Neural cell (in vitro differentiated cells): ENCODE data around the gene ZHX3. TPM values are rescaled to one million over a fixed set of nuclear protein-coding genes. Genes with fewer than 3 reads are reported as not detected.
"Not testable (repeated sequence)": the region's sequence is repeated elsewhere in the genome, so short reads cannot be mapped to it uniquely, and the experiment has no call there.

Source experiments
- H2AFZ ChIP-seq: fragments of 200-600, 300-800 bp; sonication (generic), shearing (Covaris generic); 2 replicates; pipeline ENCODE4 v1.6.0; 2014; ENCODE audit warnings: low read depth, mild to moderate bottlenecking, antibody characterized with exemption, low read length, moderate library complexity
- H3F3A ChIP-seq: fragments of 200-600 bp; shearing (Covaris generic); 2 replicates; pipeline ENCODE4 v1.6.1; 2016; ENCODE audit warnings: mild to moderate bottlenecking, moderate library complexity, mixed read lengths, antibody characterized with exemption, low read length; ENCODE audit not compliant: insufficient read depth, poor library complexity, severe bottlenecking
- H3K27ac ChIP-seq: fragments of 200-600, 300-800 bp; sonication (generic), shearing (Covaris generic); 2 replicates; pipeline ENCODE4 v1.5.1; 2014; ENCODE audit warnings: mild to moderate bottlenecking, low read length, moderate library complexity
- H3K27me3 ChIP-seq: fragments of 300-800, 200-600 bp; sonication (generic), shearing (Covaris generic); 2 replicates; pipeline ENCODE4 v1.6.0; 2014; ENCODE audit warnings: mild to moderate bottlenecking, low read depth, low read length, moderate library complexity; ENCODE audit not compliant: insufficient read depth
- H3K36me3 ChIP-seq: fragments of 300-800, 200-600 bp; sonication (generic), shearing (Covaris generic); 2 replicates; pipeline ENCODE4 v1.5.1; 2014; ENCODE audit warnings: mild to moderate bottlenecking, antibody characterized with exemption, low read length, moderate library complexity; ENCODE audit not compliant: insufficient read depth
- H3K4me2 ChIP-seq: fragments of 300-800, 200-600 bp; sonication (generic), shearing (Covaris generic); 2 replicates; pipeline ENCODE4 v1.6.0; 2014; ENCODE audit warnings: mild to moderate bottlenecking, low read length
- H3K4me3 ChIP-seq: fragments of 300-800, 200-600 bp; sonication (generic), shearing (Covaris generic); 2 replicates; pipeline ENCODE4 v1.5.1; 2014; ENCODE audit warnings: mild to moderate bottlenecking, low read length, moderate library complexity
- H3K79me2 ChIP-seq: fragments of 200-600 bp; shearing (Covaris generic); replicated peaks from 2 replicates; pipeline ENCODE4 v1.6.0; 2014; ENCODE audit warnings: mild to moderate bottlenecking, low read length, moderate library complexity; ENCODE audit not compliant: insufficient read depth
- H3K9ac ChIP-seq: fragments of 300-800, 200-600 bp; sonication (generic), shearing (Covaris generic); 2 replicates; pipeline ENCODE4 v1.6.1; 2016; ENCODE audit warnings: mild to moderate bottlenecking, low read length, mixed read lengths
- H3K9me2 ChIP-seq: fragments of 200-600 bp; shearing (Covaris generic); 2 replicates; pipeline ENCODE4 v1.6.1; 2016; ENCODE audit warnings: mild to moderate bottlenecking, low read length, mixed read lengths; ENCODE audit not compliant: insufficient read depth
- H3K9me3 ChIP-seq: fragments of 200-600, 300-800 bp; sonication (generic), shearing (Covaris generic); 2 replicates; pipeline ENCODE4 v1.6.1; 2016; ENCODE audit warnings: mild to moderate bottlenecking, mixed run types, low read length, moderate library complexity, mixed read lengths
- H4K20me1 ChIP-seq: fragments of 200-600 bp; shearing (Covaris generic); 2 replicates; pipeline ENCODE4 v1.6.1; 2016; ENCODE audit warnings: mild to moderate bottlenecking, mixed run types; ENCODE audit not compliant: insufficient read depth
- CTCF ChIP-seq: fragments of 450-650 bp; IDR thresholded peaks from 2 replicates; pipeline ENCODE4 v1.5.1; 2014; ENCODE audit warnings: antibody characterized with exemption, mild to moderate bottlenecking, moderate library complexity; ENCODE audit not compliant: poor library complexity, severe bottlenecking
- EP300 ChIP-seq: fragments of 450-650 bp; conservative IDR thresholded peaks from 2 replicates; pipeline ENCODE4 v1.6.1; 2014; ENCODE audit warnings: antibody characterized with exemption, mild to moderate bottlenecking, moderate library complexity; ENCODE audit not compliant: poor library complexity, severe bottlenecking
- EZH2 ChIP-seq: fragments of 200-600, 300-800 bp; shearing (Covaris generic), sonication (generic); IDR thresholded peaks from 2 replicates; pipeline ENCODE4 v1.6.1; 2014; ENCODE audit warnings: antibody characterized with exemption, low read length, borderline replicate concordance, mild to moderate bottlenecking; ENCODE audit not compliant: insufficient read depth, poor library complexity, severe bottlenecking
- MXI1 ChIP-seq: fragments of 450-650 bp; conservative IDR thresholded peaks from 2 replicates; pipeline ENCODE4 v1.6.1; 2014; ENCODE audit warnings: antibody characterized with exemption, mild to moderate bottlenecking; ENCODE audit not compliant: poor library complexity, severe bottlenecking
- POLR2AphosphoS5 ChIP-seq: IDR thresholded peaks from 2 replicates; pipeline ENCODE4 v1.6.1; 2012
- RAD21 ChIP-seq: fragments of 450-650 bp; conservative IDR thresholded peaks from 2 replicates; pipeline ENCODE4 v1.6.1; 2014; ENCODE audit warnings: antibody characterized with exemption, mild to moderate bottlenecking, moderate library complexity
- REST ChIP-seq: IDR thresholded peaks from 2 replicates; pipeline ENCODE4 v1.6.1; 2012; ENCODE audit warnings: borderline replicate concordance
- SMC3 ChIP-seq: fragments of 450-650 bp; conservative IDR thresholded peaks from 2 replicates; pipeline ENCODE4 v1.6.1; 2014; ENCODE audit warnings: antibody characterized with exemption, mild to moderate bottlenecking, moderate library complexity; ENCODE audit not compliant: poor library complexity
- TAF1 ChIP-seq: IDR thresholded peaks from 2 replicates; pipeline ENCODE4 v1.6.1; 2012; ENCODE audit warnings: low read depth
- polyA plus RNA-seq: library from polyadenylated mRNA; depleted of rRNA; stranded (reverse); fragments of >200 nt; gene quantifications from 2 replicates; pipeline ENCODE4 v1.2.3, GENCODE V29; 2014

The ZHX3 gene
- polyA plus RNA-seq, 1 donor from 2014 or later: 10.3 TPM

- Histone ChIP-seq H3K4me3 (no peak overlapping the region), H3K9me3 (no peaks in the 10 kb centered on the region), H3K36me3 (no peaks in the 10 kb centered on the region), H2AFZ (no peak overlapping the region), H4K20me1 (no peaks in the 10 kb centered on the region), H3K27ac (no peak overlapping the region), H3K79me2 (peaks cover 21% of the 10 kb centered on the region), H3K9me2 (no peaks in the 10 kb centered on the region), H3K4me2 (no peak overlapping the region), H3K27me3 (no peaks in the 10 kb centered on the region), H3K9ac (no peak overlapping the region), H3F3A (no peaks in the 10 kb centered on the region)
- TF ChIP-seq TAF1 (no peak), EP300 (no peak), CTCF (no peak), SMC3 (no peak), RAD21 (no peak), POLR2AphosphoS5 (no peak), MXI1 (no peak), REST (no peak), EZH2 (no peak)
Observed at GRCh38 chr20:41134362-41135186, 183.0 kb downstream of the ZHX3 start.

GRCh38 chr20:41133709-41134361 is 183.7 kb downstream of the ZHX3 start:
- no peaks in the 10 kb centered on the region for H3K9me2 ChIP-seq
- no peaks in the 10 kb centered on the region for H4K20me1 ChIP-seq
- no peaks in the 10 kb centered on the region for H3F3A ChIP-seq
- H3K9me3 ChIP-seq: no peaks in the 10 kb centered on the region
- TF ChIP-seq EP300: no peak
- TF ChIP-seq MXI1: no peak
- TF ChIP-seq TAF1: no peak
- no peak for TF ChIP-seq CTCF
- no peak for TF ChIP-seq EZH2
- TF ChIP-seq SMC3: no peak
- TF ChIP-seq RAD21: no peak
- TF ChIP-seq POLR2AphosphoS5: no peak
- no peak for TF ChIP-seq REST
- H3K9ac ChIP-seq: no peak overlapping the region
- no peak overlapping the region for H3K27ac ChIP-seq
- H3K4me2 ChIP-seq: no peak overlapping the region
- no peaks in the 10 kb centered on the region for H3K27me3 ChIP-seq
- H3K79me2 ChIP-seq: peaks cover 14% of the 10 kb centered on the region
- no peak overlapping the region for H2AFZ ChIP-seq
- no peak overlapping the region for H3K4me3 ChIP-seq
- H3K36me3 ChIP-seq: no peaks in the 10 kb centered on the region

- not testable (repeated sequence) for H3K4me2 ChIP-seq, H3K9ac ChIP-seq, H3K79me2 ChIP-seq, H3K27me3 ChIP-seq, H3K27ac ChIP-seq, H3K9me2 ChIP-seq, H3K9me3 ChIP-seq, H3K4me3 ChIP-seq, H3F3A ChIP-seq, H3K36me3 ChIP-seq, H2AFZ ChIP-seq, H4K20me1 ChIP-seq
Observed at GRCh38 chr20:41132388-41132775, 185.1 kb downstream of the ZHX3 start.
